ENCODE results near the gene PRKCB.
"Not testable (repeated sequence)": the region's sequence is repeated elsewhere in the genome, so short reads cannot be mapped to it uniquely, and the experiment has no call there.

PRKCB gene

GRCh38 chr16:24053099-24053946 is 217.5 kb downstream of the PRKCB start:
- no peak for DNase-seq

- no peak for DNase-seq
These were observed 219.1 kb downstream of the PRKCB start for GRCh38 chr16:24054741-24055491.

DNA sequence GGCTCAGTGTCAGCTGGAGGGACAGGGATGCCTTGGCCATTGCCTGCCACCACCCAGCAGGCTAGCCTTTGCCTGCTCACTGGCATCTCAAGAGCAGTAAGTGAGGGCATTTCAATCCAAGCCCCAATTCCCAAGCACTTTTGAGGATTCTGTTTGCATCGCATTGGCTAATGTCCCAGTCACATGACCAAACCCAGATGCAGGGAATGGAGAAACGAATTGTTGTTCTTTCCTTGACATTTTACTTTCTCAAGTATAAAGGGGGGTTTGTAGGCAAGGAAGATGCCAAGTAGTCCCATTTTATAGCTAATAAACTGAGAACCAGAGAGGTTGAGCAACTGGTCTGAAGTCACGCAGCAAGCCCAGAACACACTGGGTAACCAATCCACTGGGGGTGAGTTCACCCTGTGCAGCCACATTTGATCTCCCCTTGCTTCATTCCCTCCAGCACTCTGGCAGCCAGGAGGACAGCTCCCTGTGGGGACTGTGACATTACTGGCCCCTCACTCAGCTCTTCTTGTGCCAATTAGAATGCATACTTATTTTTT is 226.6 kb downstream of the PRKCB start:
- DNase-seq = no peak

- no peak for DNase-seq
These were observed 233.3 kb downstream of the PRKCB start for GRCh38 chr16:24069036-24069590.

- peak; percentile 35 for DNase-seq
These were observed 235.1 kb downstream of the PRKCB start for GRCh38 chr16:24070851-24071250.

DNA sequence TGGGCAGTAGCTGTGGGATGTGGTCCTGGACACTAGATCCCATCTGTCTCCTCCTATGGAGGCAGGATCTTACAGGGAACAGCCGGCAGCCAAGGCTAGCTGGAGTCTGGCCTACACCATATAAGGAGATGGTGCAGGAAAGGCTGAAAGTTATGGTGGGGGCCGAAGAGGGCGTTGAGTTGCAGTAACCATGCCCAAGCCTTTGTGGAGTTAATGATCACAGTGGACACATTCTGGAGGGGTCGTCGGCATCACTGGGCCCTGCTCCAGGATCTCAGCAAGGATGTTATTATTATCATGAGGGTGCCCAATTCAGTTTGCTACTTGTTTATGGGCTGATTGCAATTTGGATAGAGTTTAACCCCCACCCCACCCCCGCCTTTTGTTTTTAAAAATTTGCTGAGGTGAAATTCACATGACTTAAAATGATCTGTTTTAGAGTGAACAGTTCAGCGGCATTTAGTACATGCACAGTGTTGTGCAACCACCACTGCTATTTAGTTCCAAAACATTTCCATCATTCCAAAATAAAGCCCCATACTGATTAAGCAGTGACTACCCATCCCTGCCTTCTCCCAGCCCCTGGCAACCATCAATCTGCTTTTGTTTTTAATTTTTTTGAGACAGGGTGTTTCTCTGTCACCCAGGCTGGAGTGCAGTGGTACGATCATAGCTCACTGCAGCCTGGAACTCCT is 236.0 kb downstream of the PRKCB start:
- DNase-seq = no peak

GRCh38 chr16:24073321-24073720 is 237.5 kb downstream of the PRKCB start:
- no peak for DNase-seq

DNA sequence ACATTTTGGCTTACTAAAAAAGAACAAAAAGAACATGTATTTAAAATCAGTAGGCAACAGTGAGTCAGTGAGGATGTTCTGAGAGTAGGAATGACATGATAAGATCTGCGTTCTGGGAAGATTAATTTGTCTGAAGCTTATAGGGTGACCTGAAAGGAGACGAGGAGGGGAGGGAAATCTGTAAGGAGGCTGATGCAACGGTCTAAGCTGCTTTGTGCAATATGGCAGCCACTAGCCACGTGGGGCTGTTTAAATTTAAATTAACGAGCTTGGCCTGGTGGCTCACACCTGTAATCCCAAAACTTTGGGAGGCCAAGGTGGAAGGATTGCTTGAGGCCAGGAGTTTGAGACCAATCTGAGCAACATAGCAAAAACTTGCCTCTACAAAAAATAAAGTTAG is 238.8 kb downstream of the PRKCB start:
- no peak for DNase-seq

GRCh38 chr16:24075302-24075701 is 239.5 kb downstream of the PRKCB start:
- DNase-seq = no peak

DNA sequence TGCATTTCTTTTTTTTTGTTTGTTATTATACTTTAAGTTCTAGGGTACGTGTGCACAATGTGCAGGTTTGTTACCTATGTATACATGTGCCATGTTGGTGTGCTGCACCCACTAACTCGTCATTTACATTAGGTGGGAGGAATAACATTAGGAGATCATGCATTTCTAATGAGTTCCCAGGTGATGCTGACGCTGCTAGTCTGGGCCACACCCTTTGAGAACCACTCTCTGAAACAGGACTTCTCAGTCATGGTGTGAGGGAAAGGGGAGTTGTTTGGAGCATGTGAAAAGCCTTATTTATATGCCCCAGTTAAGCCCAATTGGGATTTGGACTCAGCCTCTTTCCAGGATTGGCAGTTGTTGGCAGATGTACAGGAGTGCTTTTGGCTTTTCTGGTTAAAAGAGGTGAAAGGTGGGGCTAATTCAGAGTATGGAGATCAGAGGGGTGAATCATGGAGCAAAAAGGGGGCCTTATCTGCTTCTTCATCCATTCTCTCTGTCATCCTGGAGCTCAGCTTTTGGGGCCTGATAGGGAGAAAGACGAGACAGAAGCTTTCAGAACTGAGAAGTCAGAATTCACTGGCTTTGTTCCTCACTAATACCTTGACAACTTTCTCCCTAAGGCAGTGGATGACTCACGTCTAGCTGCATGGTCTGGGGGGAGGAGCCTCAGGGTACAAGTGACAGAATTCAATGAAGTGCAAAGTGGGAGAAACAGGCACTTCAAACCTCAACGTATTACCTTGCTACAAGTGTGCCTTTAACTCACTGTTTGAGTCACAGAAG is 240.3 kb downstream of the PRKCB start:
- DNase-seq = no peak

DNA sequence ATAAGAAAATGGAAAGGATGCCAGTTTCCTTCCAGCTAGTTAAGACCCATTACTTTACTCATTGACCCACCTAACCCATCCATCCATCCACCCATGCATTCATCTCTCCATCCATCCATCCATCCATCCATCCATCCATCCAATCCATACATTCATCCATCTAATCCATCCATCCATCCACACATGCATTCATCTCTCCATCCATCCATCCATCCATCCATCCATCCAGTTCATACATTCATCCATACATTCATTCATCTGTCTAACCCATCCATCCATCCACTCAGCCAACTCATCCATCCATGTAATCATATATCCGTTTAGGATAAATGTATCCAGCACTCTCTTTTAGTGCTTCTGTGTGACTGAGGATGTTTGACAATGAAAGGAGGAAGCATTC is 241.5 kb downstream of the PRKCB start:
- no peak for DNase-seq

DNA sequence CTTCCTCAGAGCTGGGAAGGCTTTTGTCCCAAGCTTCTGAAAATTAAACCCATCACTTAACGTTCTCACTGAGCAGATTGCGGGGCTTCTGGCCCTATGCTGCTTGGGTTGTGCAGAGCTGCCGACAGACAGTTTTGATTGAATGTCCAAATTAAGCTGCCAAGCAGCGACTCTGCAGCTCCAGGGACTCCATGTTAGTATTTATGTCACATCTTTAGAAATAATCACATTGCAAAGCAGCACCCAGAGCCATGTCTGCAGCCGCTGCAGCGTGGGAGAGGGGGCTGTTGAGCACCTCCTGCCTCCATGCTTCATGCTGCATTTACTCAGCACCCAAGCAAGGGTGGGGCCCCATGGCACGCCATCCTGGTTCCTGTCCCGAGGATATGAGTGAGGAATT is 242.2 kb downstream of the PRKCB start:
- DNase-seq = no peak

GRCh38 chr16:24085666-24086065 is 249.9 kb downstream of the PRKCB start:
- DNase-seq = no peak

DNA sequence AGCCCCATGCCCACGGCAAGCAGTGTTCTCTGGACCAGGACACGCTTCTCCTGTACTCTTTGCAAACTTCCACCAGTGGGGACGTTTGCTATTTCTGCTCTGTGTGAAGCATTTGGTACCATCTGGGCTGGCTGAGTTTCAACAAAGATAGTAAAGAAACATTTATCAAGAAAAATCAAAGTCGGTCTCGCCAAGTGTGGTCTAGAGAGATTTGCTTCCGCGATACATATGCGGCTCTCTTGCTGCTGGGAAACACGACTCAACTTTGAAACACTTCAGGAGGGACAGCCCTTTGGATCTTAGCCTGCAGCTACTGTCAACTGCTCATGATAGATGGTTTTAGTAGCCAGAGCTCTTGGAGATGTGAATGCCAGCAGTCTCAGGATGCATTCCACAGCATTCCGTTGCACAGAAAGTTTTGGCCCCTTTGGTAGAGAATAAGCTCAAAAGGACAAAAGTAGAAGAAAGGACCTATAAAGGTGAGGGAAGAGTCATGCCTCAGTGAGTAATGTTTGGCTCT is 252.2 kb downstream of the PRKCB start:
- no peak for DNase-seq

DNA sequence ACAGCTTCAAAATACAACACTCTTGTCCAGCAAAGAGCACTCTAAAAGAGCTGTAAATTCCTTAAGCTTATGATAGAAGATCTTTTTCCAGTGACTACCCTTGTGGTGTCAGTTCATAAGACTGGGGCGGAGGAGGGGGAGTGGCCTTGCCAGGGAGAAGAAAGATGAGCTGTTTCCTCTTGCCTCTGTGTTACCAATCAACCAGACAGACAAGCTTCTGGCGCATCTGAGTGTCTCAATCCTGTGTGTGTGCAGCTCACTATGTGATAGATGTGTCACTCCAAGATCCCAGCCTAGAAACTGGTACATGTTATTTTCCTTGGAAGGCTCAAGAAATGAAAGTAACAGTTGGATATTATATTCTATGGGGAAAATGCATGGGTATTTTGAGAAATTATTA is 253.0 kb downstream of the PRKCB start:
- DNase-seq = no peak

- no peak for DNase-seq
These were observed 255.3 kb downstream of the PRKCB start for GRCh38 chr16:24091125-24091524.

GRCh38 chr16:24093049-24093448 is 257.3 kb downstream of the PRKCB start:
- DNase-seq = no peak

DNA sequence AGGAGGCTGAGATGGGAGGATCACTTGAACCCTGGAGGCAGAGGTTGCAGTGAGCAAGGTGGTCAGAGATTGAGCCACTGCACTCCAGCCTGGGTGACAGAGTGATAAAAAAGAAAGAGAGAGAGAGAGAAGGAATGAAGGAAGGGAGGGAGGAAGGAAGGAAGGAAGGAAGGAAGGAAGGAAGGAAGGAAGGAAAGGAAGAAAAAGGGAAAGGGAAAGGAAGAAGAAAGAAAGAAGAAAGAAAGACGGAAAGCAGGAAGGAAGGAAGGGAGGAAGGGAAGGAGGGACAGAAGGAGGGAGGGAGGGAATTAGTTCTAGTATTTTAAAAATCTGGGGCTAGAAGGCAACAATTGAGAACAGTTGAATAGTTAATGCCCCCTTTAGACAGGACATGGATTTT is 258.9 kb downstream of the PRKCB start:
- DNase-seq = no peak

DNA sequence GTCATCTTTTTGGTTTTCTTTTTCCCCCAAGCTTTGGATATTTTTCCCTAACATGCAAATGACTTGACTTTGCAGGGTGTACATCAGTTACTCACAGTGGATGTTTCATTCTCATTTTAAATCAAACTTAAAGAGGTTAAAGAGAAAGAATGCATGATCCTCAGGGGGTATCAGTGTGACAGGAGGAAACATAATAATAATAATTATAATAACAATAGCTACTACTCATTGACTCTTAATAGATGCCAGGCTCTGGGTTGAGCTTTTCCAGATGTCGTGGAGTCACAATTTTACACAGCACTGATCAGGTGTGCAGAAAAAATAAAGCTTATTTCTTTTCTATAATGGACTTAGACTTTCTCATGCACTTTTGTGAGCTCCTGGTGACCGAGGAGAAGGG is 263.1 kb downstream of the PRKCB start:
- no peak for DNase-seq

DNA sequence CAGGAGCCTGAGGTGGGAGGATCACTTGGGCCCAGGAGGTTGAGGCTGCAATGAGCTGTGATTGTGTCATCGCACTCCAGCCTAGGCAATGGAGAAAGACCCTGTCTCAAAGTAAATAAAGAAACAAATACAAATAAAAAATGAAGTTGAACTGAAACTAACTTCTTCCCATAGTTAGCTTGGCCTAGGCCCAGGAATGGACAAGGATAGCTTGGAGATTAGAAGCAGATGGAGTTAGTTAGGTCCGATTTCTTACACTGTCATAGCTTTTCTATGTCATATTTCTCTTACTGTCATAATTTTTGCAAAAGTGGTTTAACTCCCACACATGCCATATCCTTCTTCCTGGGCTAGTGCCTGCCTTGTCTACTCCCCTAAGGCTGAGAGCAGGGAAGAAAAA is 265.6 kb downstream of the PRKCB start:
- no peak for DNase-seq

DNA sequence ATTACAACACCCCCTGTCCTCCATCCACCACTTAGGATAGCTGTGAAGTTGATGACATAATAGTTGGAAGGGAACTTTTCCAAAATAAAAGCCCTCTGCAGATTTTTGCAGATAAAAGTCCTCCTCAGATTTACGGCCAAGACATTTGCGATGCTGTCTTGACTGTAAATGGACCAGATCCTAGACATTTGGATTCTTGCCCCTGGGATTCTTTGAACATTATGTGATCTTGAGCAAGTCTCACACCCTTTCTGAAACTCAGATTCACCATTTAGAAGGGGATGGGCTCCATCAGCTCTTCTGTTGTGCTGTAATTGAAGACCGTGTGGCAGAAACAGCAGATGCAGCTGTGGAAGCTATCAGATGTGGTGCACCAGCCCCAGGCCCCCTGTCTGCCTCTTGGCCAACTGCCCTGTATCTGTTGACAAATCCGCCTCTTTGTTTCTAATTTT is 266.5 kb downstream of the PRKCB start:
- DNase-seq = peak; percentile 64

GRCh38 chr16:24105471-24105870 is 269.7 kb downstream of the PRKCB start:
- DNase-seq = not testable (repeated sequence)
